HepG2 (cell line): ENCODE measurements around the gene ADH4. TPM values are rescaled to one million over a fixed set of nuclear protein-coding genes. Genes with fewer than 3 reads are reported as not detected.

Experiments
- ATAC-seq: fragments of 200-7000 bp; cut with Tn5 transposase; 3 replicates; pipeline ENCODE4 v1.9.1; 2020; ENCODE audit warnings: mild to moderate bottlenecking, moderate library complexity
- BruUV-seq: library from RNA; stranded (reverse); fragments of 400-500 nt; replicated peaks from 2 replicates; lab custom pipeline; 2021; lab: Mats Ljungman, UMichigan
- CTCF ChIA-PET: fragments of 300-600 bp; formaldehyde crosslinking; extraction: SDS; loops from one replicate; lab custom pipeline; 2021; ENCODE audit warnings: low total read pairs, inconsistent platforms, low intra/inter-chr PET ratio; lab: Yijun Ruan, JAX
- POLR2A ChIA-PET: fragments of 350-600 bp; sonication (Branson Sonifier 250); formaldehyde crosslinking; loops from one replicate; lab custom pipeline; 2020; ENCODE audit warnings: antibody characterized with exemption, inconsistent platforms; lab: Yijun Ruan, JAX
- DNase-seq: peaks from one replicate; pipeline ENCODE4 v3.0.0-alpha.2; 2015; ENCODE audit warnings: low spot score
- FAIRE-seq: peaks from 3 replicates; lab custom pipeline; 2011; peaks lifted over from hg19 to GRCh38; lab: Jason Lieb, UNC
- H2AFZ ChIP-seq: one replicate; pipeline ENCODE4 v1.6.1; 2011; ENCODE audit warnings: low read length, inconsistent platforms
- H3K27ac ChIP-seq: fragments of 300-600 bp; 3 replicates; pipeline ENCODE4 v1.8.0; 2011; ENCODE audit warnings: mixed run types, mild to moderate bottlenecking, mixed read lengths, low read length, inconsistent platforms; ENCODE audit not compliant: insufficient read depth; ENCODE audit errors: extremely low read length
- H3K27me3 ChIP-seq, 2 experiments: fragments of 200-600 bp in 1 of 2; 2 replicates in 1 of 2; 3 replicates in 1 of 2; pipeline versions ENCODE4 v1.6.0 to v1.8.0; 2011; ENCODE audit warnings: low read length in 2 of 2, mild to moderate bottlenecking in 2 of 2, moderate library complexity in 2 of 2, inconsistent platforms in 1 of 2; ENCODE audit not compliant: insufficient read depth in 2 of 2, control insufficient read depth in 1 of 2
- H3K36me3 ChIP-seq, 2 experiments: fragments of 200-600 bp in 1 of 2; replicated peaks in 1 of 2; 2 replicates in 1 of 2; 3 replicates in 1 of 2; pipeline versions ENCODE4 v1.5.1 to v1.8.0; 2011; ENCODE audit warnings: low read length in 2 of 2, inconsistent platforms in 1 of 2; ENCODE audit not compliant: insufficient read depth in 2 of 2, control insufficient read depth in 1 of 2
- H3K4me1 ChIP-seq: 2 replicates; pipeline ENCODE4 v1.5.1; 2012; ENCODE audit warnings: low read length, inconsistent platforms; ENCODE audit not compliant: insufficient read depth
- H3K4me2 ChIP-seq: 2 replicates; pipeline ENCODE4 v1.6.0; 2011; ENCODE audit warnings: low read depth, low read length, inconsistent platforms
- H3K4me3 ChIP-seq, 3 experiments: fragments of 200-600 bp in 1 of 3; sonication (generic), shearing (Covaris generic) in 1 of 3; replicated peaks in 1 of 3; 2 replicates each; pipeline ENCODE4 v1.5.1; 2011 to 2016; ENCODE audit warnings: low read length in 3 of 3, inconsistent platforms in 2 of 3, low read depth in 2 of 3, mild to moderate bottlenecking in 2 of 3, control low read depth in 1 of 3, mixed read lengths in 1 of 3; ENCODE audit not compliant: insufficient read depth in 1 of 3
- H3K79me2 ChIP-seq: one replicate; pipeline ENCODE4 v1.6.1; 2011; ENCODE audit warnings: low read length, inconsistent platforms; ENCODE audit not compliant: insufficient read depth
- H3K9ac ChIP-seq: 2 replicates; pipeline ENCODE4 v1.6.0; 2011; ENCODE audit warnings: mild to moderate bottlenecking, low read depth, low read length, inconsistent platforms; ENCODE audit not compliant: insufficient read depth
- H3K9me3 ChIP-seq: 2 replicates; pipeline ENCODE4 v1.5.1; 2012; ENCODE audit warnings: mild to moderate bottlenecking, low read length
- H4K20me1 ChIP-seq: 2 replicates; pipeline ENCODE4 v1.6.0; 2011; ENCODE audit warnings: inconsistent platforms, mild to moderate bottlenecking, low read length, moderate library complexity; ENCODE audit not compliant: insufficient read depth
- RBM22 ChIP-seq: fragments of 200-400 bp; formaldehyde crosslinking; optimal IDR thresholded peaks from 2 replicates; pipeline ENCODE3; 2017; ENCODE audit warnings: mild to moderate bottlenecking, low read length, moderate library complexity
- SALL2 ChIP-seq: sonication (generic); formaldehyde crosslinking; IDR thresholded peaks from 2 replicates; pipeline ENCODE4 v1.8.1; 2023; ENCODE audit warnings: mild to moderate bottlenecking, missing genetic modification reagents, inconsistent platforms
- TEAD2 ChIP-seq: sonication (generic); formaldehyde crosslinking; IDR thresholded peaks from 2 replicates; pipeline ENCODE4 v1.9.0; 2021; ENCODE audit warnings: missing genetic modification reagents
- ZC3H4 ChIP-seq: sonication (generic); formaldehyde crosslinking; IDR thresholded peaks from 2 replicates; pipeline ENCODE4 v1.4.0; 2020; ENCODE audit warnings: missing genetic modification reagents, borderline replicate concordance
- ZNF256 ChIP-seq: sonication (generic); formaldehyde crosslinking; conservative IDR thresholded peaks from 2 replicates; pipeline ENCODE4 v1.4.0; 2020; ENCODE audit warnings: missing genetic modification reagents
- WGBS: methylation state at CpG from one replicate; pipeline ENCODE4 v1.1.6; 2017; ENCODE audit warnings: low lambda C conversion rate; 5-methylcytosine and 5-hydroxymethylcytosine counted together
- in situ Hi-C: cut with HindIII; loops from 2 replicates; pipeline ENCODE4 v1.10.0; 2017; ENCODE audit warnings: low pct_unique_long_range_greater_than_20kb; ENCODE audit not compliant: extremely low pct_ligation_motif_present
- intact Hi-C: fragments of 100-400 bp; cut with micrococcal nuclease; formaldehyde crosslinking; loops from one replicate; pipeline ENCODE4 v1.10.0; 2022; ENCODE audit not compliant: unreplicated experiment
- polyA plus RNA-seq, 8 experiments: library from polyadenylated mRNA; depleted of rRNA in 3 of 8; stranded (reverse) in 7 of 8; unstranded in 1 of 8; fragments of >200 nt; fragmentation: Illumina TruSeq in 4 of 8; extraction: Trizol in 4 of 8; gene quantifications; 2 replicates each; pipeline versions ENCODE4 v1.2.1 to v1.2.3, GENCODE V29; 2011 to 2016; ENCODE audit warnings: low read depth in 4 of 8, missing spikeins in 1 of 8, mixed read lengths in 1 of 8; ENCODE audit not compliant: insufficient read depth in 1 of 8
- total RNA-seq, 5 experiments: library from RNA; depleted of rRNA; stranded (reverse); fragments of >200 nt; fragmentation: Illumina TruSeq; extraction: Trizol; gene quantifications; 2 replicates each; pipeline ENCODE4 v1.2.3, GENCODE V29; 2016; ENCODE audit warnings: low read depth in 1 of 5
- TF ChIP-seq, protein P1 (sequence below): sonication (generic); formaldehyde crosslinking; IDR thresholded peaks from 2 replicates; pipeline ENCODE4 v1.5.0; 2020; ENCODE audit warnings: mild to moderate bottlenecking, missing genetic modification reagents, borderline replicate concordance

ADH4 gene
- total and polyA plus RNA-seq, 2 of the 13 experiments (the other 11 are each of a cell fraction or from before 2014, with no cell fraction given): 24.3 to 31.1 TPM

DNA sequence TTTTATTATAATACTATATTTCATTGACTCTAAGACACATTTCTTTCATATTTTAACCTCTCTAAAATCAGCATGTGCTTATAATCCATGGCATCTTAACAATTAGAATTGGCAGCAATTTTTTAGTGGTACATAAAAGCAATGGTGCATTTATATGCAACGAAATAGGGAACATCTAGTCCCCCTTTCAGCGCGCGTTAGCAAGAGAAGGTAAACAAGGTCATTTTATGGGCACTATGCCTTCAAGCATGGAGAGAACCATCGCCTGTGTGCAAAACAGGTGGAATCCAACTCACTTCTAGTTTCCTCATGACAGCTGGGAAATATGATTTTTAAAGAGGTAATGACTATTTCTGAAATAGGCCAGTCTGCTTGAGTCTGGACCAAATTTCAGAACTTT is 61.9 kb downstream of the ADH4 start:
- H3K4me2 ChIP-seq: no peak overlapping the region; the same call in 1 of the 2 replicates
- ATAC-seq (no peak), DNase-seq (no peak), FAIRE-seq (no peak)
- peaks cover 54% of the 10 kb centered on the region for H3K79me2 ChIP-seq
- ChIA-PET POLR2A (no interaction called here), CTCF (no interaction called here)
- peaks cover 63% of the 10 kb centered on the region for H3K4me1 ChIP-seq
- H3K27me3 ChIP-seq: no peaks in the 10 kb centered on the region
- in situ Hi-C loops: no loop called here
- no peak overlapping the region for H2AFZ ChIP-seq
- TF ChIP-seq TEAD2 (CRISPR knock-in tag) (no peak), SALL2 (CRISPR knock-in tag) (no peak), ZC3H4 (CRISPR knock-in tag) (no peak), ZNF256 (CRISPR knock-in tag) (no peak), RBM22 (peak; percentile 66)
- TF ChIP-seq, protein P1, sequence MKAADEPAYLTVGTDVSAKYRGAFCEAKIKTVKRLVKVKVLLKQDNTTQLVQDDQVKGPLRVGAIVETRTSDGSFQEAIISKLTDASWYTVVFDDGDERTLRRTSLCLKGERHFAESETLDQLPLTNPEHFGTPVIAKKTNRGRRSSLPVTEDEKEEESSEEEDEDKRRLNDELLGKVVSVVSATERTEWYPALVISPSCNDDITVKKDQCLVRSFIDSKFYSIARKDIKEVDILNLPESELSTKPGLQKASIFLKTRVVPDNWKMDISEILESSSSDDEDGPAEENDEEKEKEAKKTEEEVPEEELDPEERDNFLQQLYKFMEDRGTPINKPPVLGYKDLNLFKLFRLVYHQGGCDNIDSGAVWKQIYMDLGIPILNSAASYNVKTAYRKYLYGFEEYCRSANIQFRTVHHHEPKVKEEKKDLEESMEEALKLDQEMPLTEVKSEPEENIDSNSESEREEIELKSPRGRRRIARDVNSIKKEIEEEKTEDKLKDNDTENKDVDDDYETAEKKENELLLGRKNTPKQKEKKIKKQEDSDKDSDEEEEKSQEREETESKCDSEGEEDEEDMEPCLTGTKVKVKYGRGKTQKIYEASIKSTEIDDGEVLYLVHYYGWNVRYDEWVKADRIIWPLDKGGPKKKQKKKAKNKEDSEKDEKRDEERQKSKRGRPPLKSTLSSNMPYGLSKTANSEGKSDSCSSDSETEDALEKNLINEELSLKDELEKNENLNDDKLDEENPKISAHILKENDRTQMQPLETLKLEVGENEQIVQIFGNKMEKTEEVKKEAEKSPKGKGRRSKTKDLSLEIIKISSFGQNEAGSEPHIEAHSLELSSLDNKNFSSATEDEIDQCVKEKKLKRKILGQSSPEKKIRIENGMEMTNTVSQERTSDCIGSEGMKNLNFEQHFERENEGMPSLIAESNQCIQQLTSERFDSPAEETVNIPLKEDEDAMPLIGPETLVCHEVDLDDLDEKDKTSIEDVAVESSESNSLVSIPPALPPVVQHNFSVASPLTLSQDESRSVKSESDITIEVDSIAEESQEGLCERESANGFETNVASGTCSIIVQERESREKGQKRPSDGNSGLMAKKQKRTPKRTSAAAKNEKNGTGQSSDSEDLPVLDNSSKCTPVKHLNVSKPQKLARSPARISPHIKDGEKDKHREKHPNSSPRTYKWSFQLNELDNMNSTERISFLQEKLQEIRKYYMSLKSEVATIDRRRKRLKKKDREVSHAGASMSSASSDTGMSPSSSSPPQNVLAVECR: no peak
- H4K20me1 ChIP-seq: peaks cover 21% of the 10 kb centered on the region
- H3K36me3 ChIP-seq: peaks cover 19 to 80% of the 10 kb centered on the region in 2 experiments
- no peak overlapping the region for H3K9ac ChIP-seq
- no peak overlapping the region for H3K27ac ChIP-seq
- intact Hi-C loops: loop anchor here (10.0 kb wide), 2 partner anchors 133 to 383 kb away; partner anchors contain the start of gene ADH6
- H3K4me3 ChIP-seq: no peak overlapping the region
- no TSS peak for BruUV-seq
- H3K9me3 ChIP-seq: no peaks in the 10 kb centered on the region
- 97% methylated on average over 5 of the region's 5 CpGs for WGBS
